ENCODE measurements around the gene BARHL1.
"Not testable (repeated sequence)": the region's sequence is repeated elsewhere in the genome, so short reads cannot be mapped to it uniquely, and the experiment has no call there.

The BARHL1 gene

DNA sequence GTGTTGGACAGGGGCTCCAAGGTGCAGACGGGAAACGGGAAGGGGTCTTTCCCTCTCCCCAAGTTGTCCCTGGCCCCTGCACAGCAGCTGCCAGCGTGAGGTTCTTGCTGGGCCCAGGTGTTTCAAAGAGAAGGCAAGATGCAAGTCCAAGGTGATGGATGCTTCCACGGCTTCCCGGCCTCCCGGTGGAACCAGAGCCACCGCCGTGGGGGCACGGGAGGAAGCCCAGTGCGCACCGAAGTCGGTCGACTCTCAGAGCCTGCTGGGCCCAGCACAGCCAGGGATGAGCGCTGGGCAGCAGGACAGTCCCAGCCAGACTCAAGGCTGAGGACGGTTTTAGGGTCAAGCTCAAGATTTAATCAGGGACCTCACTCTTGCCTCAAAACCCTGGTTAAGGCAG is 25.2 kb upstream of the BARHL1 start:
- DNase-seq: no peak

- DNase-seq: no peak
Observed at GRCh38 chr9:132559711-132560110, 22.7 kb upstream of the BARHL1 start.

DNA sequence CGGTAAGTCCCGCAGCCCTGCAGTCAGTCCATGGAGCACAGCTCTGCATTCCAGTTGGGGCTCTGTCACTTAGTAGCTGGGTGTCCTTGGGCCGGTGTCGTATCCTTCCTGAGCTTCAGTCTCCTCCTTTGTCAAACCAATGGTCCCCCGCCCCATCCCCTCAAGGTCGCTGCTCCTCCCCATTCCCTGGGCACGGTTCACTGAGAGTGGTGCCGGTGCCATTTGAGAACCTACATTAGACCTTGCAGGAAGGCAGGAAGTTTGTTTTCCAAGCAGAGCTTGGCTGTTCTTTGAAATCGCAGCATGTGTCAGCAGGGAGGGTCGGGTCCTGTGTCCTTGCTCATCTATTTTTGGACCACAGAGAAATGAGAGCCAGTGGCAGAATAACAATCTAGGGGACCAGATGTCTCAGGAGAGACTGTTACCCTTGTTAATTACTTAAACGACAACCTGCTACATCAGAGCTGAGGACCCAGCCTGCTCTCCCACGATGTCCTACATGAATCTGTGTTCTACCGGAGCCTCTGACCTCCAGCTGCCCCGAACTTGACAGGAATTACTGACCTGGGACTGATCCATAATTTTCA is 21.7 kb upstream of the BARHL1 start:
- DNase-seq: no peak

DNA sequence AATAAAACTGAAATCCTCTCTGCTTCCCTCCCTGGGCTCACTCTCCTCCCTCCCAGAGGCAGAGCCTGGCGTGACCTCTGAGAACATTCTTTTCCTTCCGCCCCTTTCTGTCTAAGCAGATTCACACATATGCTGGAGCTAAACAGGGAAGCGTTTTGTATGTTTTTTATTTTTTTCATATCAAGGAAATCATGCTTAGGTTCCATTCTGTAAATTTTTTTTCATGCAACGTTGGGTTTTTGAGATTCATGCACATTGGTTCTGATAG is 20.2 kb upstream of the BARHL1 start:
- no peak for DNase-seq

DNA sequence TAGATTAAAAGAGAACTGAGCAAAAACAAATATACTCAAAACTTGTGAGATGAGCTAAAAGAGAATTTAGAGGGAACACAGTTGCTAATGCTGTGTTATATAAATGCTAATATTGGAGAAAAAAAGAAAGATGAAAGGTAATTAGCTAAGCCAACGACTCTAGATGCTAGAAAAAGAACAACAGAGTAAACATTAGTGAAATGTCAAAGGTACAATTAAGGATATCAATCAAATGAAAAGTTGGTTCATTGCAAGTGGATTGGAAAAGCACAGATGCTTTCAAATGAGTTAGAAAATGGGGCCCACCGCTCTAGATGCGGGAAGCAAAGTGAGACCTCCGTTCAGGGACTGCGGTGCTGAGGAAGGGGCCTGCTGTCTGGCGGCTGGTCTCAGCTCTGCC is 17.9 kb upstream of the BARHL1 start:
- DNase-seq: no peak

DNA sequence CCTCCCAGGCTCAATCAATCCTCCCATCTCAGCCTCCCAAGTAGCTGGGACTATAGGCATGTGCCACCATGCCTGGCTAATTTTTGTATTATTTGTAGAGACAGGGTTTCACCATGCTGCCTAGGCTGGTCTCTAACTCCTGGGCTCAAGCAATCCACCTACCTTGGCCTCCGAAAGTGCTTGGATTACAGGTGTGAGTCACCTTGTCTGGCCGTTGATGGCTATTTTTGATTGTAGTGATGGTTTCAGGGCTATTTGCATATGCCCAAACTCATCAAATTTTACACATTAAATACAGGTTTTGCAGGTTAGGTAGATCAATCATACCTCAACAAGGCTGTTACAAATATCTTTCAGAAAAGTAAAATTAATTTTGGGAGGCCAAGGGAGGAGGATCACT is 13.6 kb upstream of the BARHL1 start:
- not testable (repeated sequence) for DNase-seq

- DNase-seq: no peak
Observed at GRCh38 chr9:132571806-132572600, 10.4 kb upstream of the BARHL1 start.

DNA sequence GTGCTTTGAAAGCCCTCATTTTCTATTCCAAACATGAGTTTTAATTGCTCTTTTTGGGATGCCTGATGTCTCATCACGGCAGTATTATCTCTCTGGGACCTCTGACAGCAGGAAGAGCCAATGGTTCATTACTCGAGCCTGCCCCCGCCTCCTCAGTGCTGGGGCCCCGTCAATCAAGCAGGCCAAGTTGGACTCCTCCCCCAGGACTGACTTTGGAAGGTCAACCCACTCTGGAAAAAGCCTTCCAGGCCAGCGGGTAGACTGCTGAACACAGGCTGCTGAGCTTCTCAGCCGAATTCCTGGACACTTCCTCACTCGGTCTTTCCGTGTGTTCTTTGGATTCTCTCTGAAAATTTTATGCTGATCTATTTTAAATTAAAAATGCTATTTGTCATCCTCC is 9.5 kb upstream of the BARHL1 start:
- no peak for DNase-seq

- DNase-seq: peak; percentile 11 to 13
Observed at GRCh38 chr9:132575005-132575609, 7.3 kb upstream of the BARHL1 start.

GRCh38 chr9:132575811-132576210 is 6.6 kb upstream of the BARHL1 start:
- no peak for DNase-seq

GRCh38 chr9:132577119-132577518 is 5.3 kb upstream of the BARHL1 start:
- no peak for DNase-seq

GRCh38 chr9:132578367-132578932 is 4.0 kb upstream of the BARHL1 start:
- no peak for DNase-seq

DNA sequence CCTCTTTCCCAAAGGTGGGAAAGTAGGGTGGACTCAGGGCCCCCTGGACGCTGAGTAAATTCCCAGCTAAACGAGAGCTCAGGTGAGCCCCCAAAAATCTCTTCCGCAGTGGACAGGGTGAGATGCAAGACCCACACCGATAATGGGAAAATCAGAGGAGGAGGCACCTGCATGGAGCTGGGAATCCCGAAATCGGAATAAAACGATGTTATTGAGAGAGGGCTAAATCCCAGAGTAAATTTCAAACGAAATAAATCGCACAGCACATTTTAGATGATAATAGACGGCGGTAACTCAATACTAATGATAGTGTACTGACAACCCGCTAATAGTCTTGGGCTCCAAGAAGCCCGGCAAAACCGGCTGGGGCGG is 3.0 kb upstream of the BARHL1 start:
- no peak for DNase-seq

DNA sequence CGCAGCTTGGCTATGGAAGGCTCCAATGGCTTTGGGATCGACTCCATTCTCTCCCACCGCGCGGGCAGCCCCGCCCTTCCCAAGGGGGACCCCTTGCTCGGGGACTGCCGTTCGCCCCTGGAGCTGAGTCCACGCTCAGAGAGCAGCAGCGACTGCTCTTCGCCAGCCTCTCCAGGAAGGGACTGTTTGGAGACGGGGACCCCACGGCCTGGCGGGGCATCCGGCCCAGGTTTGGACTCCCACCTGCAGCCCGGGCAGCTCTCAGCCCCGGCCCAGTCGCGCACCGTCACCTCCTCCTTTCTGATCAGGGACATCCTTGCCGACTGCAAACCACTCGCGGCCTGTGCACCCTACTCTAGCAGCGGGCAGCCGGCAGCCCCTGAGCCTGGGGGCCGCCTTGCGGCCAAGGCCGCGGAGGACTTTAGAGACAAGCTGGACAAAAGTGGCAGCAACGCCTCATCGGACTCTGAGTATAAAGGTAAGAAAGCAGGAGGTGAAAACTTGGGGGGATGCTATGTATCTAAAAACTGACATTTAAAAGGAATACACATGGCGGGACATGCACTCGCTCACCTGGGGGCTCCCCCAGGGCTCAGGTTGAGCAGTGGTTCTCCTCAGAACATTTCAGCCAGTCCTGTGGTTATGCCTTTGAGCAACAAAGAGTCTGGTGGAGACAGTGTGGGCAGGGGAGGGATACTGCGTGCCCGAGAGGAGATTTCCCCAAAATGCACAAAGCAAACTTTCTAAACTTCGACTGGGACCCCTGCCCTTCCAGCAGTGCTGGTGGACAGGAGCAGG is 579 bp downstream of the BARHL1 start:
- DNase-seq: no peak

DNA sequence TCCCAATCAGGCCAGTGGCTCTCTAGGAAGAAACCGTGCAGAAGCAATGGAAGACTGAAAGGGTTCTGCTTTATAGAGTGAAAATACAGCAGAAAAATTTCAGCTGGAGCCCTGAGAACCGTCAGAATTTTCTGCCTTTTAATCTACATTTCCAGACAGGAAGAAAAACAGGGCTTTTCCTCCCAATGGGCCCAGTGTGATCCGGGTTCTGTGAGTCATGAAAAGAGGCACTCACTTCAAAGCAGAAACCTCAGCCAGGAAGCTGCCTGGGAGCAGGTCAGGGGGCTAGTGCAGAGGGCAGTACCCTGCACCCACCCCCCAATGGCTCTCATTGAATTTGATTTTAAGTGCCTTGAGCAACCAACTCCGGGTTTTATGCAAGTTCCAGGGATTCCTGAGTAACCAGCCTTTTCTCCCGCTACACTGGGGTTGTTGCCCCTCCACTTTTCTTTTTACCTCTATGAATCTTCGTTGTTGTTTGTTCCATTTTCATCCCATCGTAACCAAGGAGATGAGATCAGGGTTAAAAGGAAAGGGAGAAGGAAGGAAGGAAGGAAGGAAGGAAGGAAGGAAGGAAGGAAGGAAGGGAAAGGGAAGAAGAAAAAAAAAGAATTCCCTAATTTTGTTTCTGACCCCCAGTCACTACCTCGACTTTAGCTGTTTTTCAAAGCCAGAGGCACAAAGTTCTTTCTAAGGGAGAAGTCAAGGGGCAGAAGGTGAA is 1.3 kb downstream of the BARHL1 start:
- DNase-seq: no peak

GRCh38 chr9:132584601-132585560 is 2.5 kb downstream of the BARHL1 start:
- no peak for DNase-seq

- no peak for DNase-seq
Observed at GRCh38 chr9:132585954-132586829, 3.8 kb downstream of the BARHL1 start.

DNA sequence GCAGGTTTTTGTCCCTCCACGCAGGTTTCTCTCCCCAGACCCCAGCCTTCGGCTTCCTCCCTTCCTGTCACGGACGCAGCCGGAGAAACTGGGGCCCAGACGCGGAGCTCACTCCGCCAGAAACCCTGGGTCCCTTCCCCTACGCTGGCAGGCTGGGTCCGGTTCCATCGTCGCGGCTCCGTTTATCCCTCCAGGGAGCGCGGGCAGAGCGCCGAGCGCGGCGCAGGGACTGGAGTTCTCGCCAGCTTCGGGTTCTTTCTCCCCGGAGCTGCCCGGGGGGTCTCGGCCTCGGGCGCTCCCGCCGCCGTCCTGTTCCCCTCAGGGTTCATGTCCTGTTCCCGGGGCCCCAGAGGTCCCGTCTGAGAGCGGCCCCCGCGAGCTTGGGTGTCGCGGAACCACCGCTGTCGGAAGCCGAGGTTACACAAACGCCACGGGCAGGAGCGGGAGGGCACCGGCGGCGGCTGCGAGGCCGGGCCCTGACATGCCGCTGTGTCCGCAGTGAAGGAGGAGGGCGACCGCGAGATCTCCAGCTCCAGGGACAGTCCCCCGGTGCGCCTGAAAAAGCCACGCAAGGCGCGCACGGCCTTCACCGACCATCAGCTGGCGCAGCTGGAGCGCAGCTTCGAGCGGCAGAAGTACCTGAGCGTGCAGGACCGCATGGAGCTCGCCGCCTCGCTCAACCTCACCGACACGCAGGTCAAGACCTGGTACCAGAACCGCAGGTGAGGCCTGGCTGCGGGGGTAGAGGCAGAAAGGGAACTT is 4.6 kb downstream of the BARHL1 start:
- DNase-seq: no peak

DNA sequence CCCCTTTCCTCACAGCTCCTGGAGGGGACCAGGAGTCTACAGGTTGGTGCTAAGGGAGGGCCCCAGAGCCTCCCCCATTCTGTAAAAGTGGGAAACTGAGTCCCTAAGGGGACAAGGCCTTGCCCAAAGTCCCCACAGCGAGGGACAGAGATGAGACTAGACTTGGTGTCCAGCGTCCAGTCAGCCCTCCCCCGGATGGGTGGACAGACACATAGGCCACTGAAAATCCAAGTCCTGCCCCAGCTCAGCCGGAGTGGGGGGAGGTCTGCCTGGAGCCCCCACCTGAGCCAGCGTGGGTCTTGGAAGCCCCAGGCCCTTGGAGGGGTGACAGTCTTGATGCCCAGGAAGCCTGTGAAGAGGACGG is 5.2 kb downstream of the BARHL1 start:
- no peak for DNase-seq

DNA sequence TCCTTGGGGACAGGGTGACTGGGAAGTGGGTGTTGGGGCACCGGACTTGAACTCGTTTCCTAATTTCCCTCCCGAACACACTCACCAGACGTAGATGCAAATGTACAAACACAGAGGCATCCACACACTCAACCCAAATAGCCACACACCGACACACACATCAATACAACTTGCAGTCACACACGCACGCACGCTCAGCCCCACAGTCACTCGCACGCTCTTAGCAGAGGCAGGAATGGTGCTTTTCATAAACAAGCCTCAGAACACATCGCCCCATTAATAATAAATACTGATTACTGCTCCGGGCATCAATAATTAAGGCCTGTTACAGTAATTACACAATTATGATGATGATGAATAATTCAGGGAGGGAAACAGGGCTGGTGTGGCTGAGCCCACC is 5.7 kb downstream of the BARHL1 start:
- no peak for DNase-seq
